CD4-positive, alpha-beta memory T cell (primary cell): ENCODE data around the gene TRAF3IP3. TPM values are rescaled to one million over a fixed set of nuclear protein-coding genes. Genes with fewer than 3 reads are reported as not detected.
A peak's percentile ranks its signal among the peaks of the same experiment; 100 is the strongest.
"Not testable (repeated sequence)": the region's sequence is repeated elsewhere in the genome, so short reads cannot be mapped to it uniquely, and the experiment has no call there.

Experiments
- CTCF ChIA-PET: fragments of 350-600 bp; sonication (Branson Sonifier 250); formaldehyde crosslinking; loops from one replicate; lab custom pipeline; 2021; ENCODE audit warnings: inconsistent platforms; ENCODE audit not compliant: partially characterized antibody; lab: Charles Lee
- POLR2A ChIA-PET: fragments of 350-600 bp; sonication (Branson Sonifier 250); formaldehyde crosslinking; loops from one replicate; lab custom pipeline; 2021; ENCODE audit not compliant: partially characterized antibody; lab: Charles Lee
- DNase-seq, 5 donors: peaks; one replicate each; pipeline versions ENCODE4 v3.0.0 to v3.0.0-alpha.2; 2020 to 2022; ENCODE audit warnings: mixed read lengths in 1 of 5
- H3K27ac ChIP-seq: one replicate; pipeline ENCODE4 v1.7.0; 2013; ENCODE audit warnings: low read depth, low read length
- H3K27me3 ChIP-seq: 2 replicates; pipeline ENCODE4 v1.7.0; 2013; ENCODE audit warnings: mild to moderate bottlenecking, low read length, moderate library complexity; ENCODE audit not compliant: insufficient read depth
- H3K36me3 ChIP-seq: 2 replicates; pipeline ENCODE4 v1.7.0; 2013; ENCODE audit warnings: mild to moderate bottlenecking, low read length, moderate library complexity; ENCODE audit not compliant: insufficient read depth
- H3K4me1 ChIP-seq: 2 replicates; pipeline ENCODE4 v1.7.0; 2013; ENCODE audit warnings: mild to moderate bottlenecking, low read length, moderate library complexity; ENCODE audit not compliant: insufficient read depth
- H3K4me3 ChIP-seq, 2 donors: one replicate each; pipeline ENCODE4 v1.7.0; 2013; ENCODE audit warnings: low read length in 2 of 2, mild to moderate bottlenecking in 1 of 2
- H3K9me3 ChIP-seq, 2 donors: one replicate each; pipeline ENCODE4 v1.7.0; 2013; ENCODE audit warnings: low read length in 2 of 2, control low read depth in 1 of 2; ENCODE audit not compliant: control insufficient read depth in 1 of 2
- H3K27ac Mint-ChIP-seq, 7 donors: one replicate each; pipeline ENCODE4 v1.8.0; 2020 to 2021; ENCODE audit warnings: mixed read lengths in 7 of 7, mild to moderate bottlenecking in 6 of 7, inconsistent platforms in 3 of 7, moderate library complexity in 3 of 7
- H3K27me3 Mint-ChIP-seq, 2 donors: one replicate each; pipeline ENCODE4 v1.8.0; 2020 to 2021; ENCODE audit warnings: mixed read lengths in 2 of 2
- H3K36me3 Mint-ChIP-seq, 2 donors: one replicate each; pipeline ENCODE4 v1.8.0; 2020 to 2021; ENCODE audit warnings: mixed read lengths in 2 of 2, inconsistent platforms in 1 of 2, mild to moderate bottlenecking in 1 of 2
- H3K4me1 Mint-ChIP-seq, 4 donors: one replicate each; pipeline ENCODE4 v1.8.0; 2020 to 2021; ENCODE audit warnings: mixed read lengths in 4 of 4, mild to moderate bottlenecking in 1 of 4
- H3K4me3 Mint-ChIP-seq, 8 donors: one replicate each; pipeline ENCODE4 v1.8.0; 2020 to 2021; ENCODE audit warnings: mixed read lengths in 8 of 8, mild to moderate bottlenecking in 7 of 8, moderate library complexity in 6 of 8, inconsistent platforms in 3 of 8
- H3K9me3 Mint-ChIP-seq, 8 donors: one replicate each; pipeline ENCODE4 v1.8.0; 2020 to 2021; ENCODE audit warnings: mixed read lengths in 8 of 8, mild to moderate bottlenecking in 5 of 8, inconsistent platforms in 3 of 8, moderate library complexity in 1 of 8
- intact Hi-C: fragments of 100-400 bp; cut with micrococcal nuclease; formaldehyde crosslinking; loops from one replicate; pipeline ENCODE4 v1.15.1; 2023
- polyA plus RNA-seq, 2 donors: library from polyadenylated mRNA; unstranded; fragments of 300-500 nt; fragmentation: Illumina TruSeq; gene quantifications; one replicate each; pipeline ENCODE4 v1.2.3, GENCODE V29; 2021
- total RNA-seq, 2 experiments: library from RNA; stranded (reverse); gene quantifications; one replicate each; pipeline ENCODE4 v1.2.3, GENCODE V29; 2021

TRAF3IP3 gene
- total and polyA plus RNA-seq, 4 experiments from 2014 or later: 435 to 574 (median 529) TPM

DNA sequence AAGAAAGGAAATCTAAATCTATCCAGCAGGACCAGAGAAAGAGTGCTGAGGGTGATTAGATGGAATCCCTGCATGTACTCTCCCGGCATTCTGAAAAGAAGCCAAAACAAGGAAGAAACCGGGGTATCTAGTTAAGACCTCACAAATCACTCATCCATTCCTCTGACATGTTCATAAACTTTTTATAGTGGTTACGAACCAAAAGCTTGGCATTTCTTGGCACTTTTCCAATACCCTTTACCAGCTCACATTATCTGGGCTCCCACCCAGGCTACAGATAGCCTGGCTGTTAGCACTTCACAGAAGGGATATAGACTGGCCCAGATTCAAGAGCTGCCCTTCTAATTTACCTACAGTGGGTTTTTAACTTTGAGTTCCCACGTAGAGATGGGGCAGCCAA lies 30.3 kb downstream of the TRAF3IP3 start:
- intact Hi-C loops: no loop called here
- Histone ChIP-seq H3K9me3 (no peaks in the 10 kb centered on the region), H3K27ac (no peak overlapping the region), H3K27me3 (no peaks in the 10 kb centered on the region), H3K36me3 (peaks cover 15% of the 10 kb centered on the region), H3K4me1 (peaks cover 21% of the 10 kb centered on the region), H3K4me3 (no peak overlapping the region)
- H3K4me3 Mint-ChIP-seq: no peak overlapping the region
- H3K36me3 Mint-ChIP-seq: peaks cover 13 to 25% of the 10 kb centered on the region in 2 donors
- POLR2A ChIA-PET: interaction anchor here (1.5 to 31.0 kb wide), 2 partner anchors 19 to 27 kb away, joined by 3 to 1778 read pairs; partner anchors contain the start of genes IRF6 and TRAF3IP3
- peaks cover 0 to 3% of the 10 kb centered on the region in 2 donors for H3K27me3 Mint-ChIP-seq
- peaks cover 15 to 31% (median 30%) of the 10 kb centered on the region in 4 donors for H3K4me1 Mint-ChIP-seq
- H3K27ac Mint-ChIP-seq: peak overlapping the region in 2 of 7 donors; percentile 36 to 97
- no peak for DNase-seq
- CTCF ChIA-PET: interaction anchor here (1.4 to 6.9 kb wide), 5 partner anchors 13 to 39 kb away, joined by 4 to 65 read pairs (median 13); partner anchors contain the start of genes IRF6 and UTP25
- H3K9me3 Mint-ChIP-seq: peaks cover 0 to 4% (median 0%) of the 10 kb centered on the region in 8 donors

DNA sequence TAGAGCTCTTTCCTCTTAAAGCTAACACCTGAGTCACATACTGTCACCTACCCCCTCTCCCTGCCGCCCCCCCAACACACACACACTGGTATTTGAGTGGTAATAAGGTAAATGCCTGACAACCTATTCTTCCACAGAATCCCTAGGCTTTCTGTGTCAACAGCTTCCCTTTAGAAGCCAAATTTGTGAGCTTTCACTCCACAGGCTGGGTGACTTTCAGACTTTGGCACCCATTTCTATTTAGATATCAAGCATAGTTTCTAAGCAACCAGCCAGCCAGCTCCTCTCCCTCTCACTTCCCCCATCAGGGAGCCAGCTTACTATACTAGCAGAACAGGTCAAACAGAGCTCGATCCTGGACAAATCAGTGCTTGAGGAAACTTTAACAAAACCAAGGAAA lies 31.7 kb downstream of the TRAF3IP3 start:
- DNase-seq: no peak
- Mint-ChIP-seq H3K9me3 (peaks cover 0 to 4% (median 0%) of the 10 kb centered on the region in 8 donors), H3K36me3 (peaks cover 6 to 12% of the 10 kb centered on the region in 2 donors), H3K27me3 (peaks cover 0 to 5% of the 10 kb centered on the region in 2 donors), H3K27ac (peak overlapping the region in 2 of 7 donors; percentile 35 to 57), H3K4me3 (no peak overlapping the region), H3K4me1 (peaks cover 15 to 27% (median 26%) of the 10 kb centered on the region in 4 donors)
- peaks cover 21% of the 10 kb centered on the region for H3K4me1 ChIP-seq
- ChIA-PET CTCF (interaction anchor here (0.8 to 6.9 kb wide), 8 partner anchors 10 to 39 kb away, joined by 3 to 65 read pairs (median 3); partner anchors contain the start of genes IRF6 and UTP25), POLR2A (interaction anchor here (1.2 to 31.0 kb wide), 2 partner anchors 18 to 29 kb away, joined by 3 to 1778 read pairs; partner anchors contain the start of genes IRF6 and TRAF3IP3)
- no peak overlapping the region for H3K4me3 ChIP-seq
- no peaks in the 10 kb centered on the region for H3K27me3 ChIP-seq
- no peaks in the 10 kb centered on the region for H3K9me3 ChIP-seq
- peaks cover 5% of the 10 kb centered on the region for H3K36me3 ChIP-seq
- no peak overlapping the region for H3K27ac ChIP-seq
- intact Hi-C loops: no loop called here

DNA sequence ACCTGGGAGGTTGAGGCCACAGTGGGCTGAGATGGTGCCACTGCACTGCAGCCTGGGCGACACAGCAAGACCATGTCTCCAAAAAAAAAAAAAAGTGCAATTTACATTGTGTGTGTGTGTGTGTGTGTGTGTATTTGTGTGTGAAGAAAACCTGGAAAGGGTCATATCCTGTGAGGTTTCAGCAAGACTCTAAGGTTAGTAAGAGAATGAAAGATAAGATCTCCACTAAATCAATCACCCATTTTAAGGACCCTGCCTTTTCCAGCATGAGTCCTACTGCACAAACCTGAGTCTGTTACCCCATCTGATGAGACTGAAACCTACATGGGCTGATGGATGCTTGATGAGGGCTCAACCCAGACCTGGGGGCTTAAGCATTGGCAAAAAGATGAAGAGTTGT lies 33.4 kb downstream of the TRAF3IP3 start:
- intact Hi-C loops: no loop called here
- H3K27ac Mint-ChIP-seq: no peak overlapping the region

DNA sequence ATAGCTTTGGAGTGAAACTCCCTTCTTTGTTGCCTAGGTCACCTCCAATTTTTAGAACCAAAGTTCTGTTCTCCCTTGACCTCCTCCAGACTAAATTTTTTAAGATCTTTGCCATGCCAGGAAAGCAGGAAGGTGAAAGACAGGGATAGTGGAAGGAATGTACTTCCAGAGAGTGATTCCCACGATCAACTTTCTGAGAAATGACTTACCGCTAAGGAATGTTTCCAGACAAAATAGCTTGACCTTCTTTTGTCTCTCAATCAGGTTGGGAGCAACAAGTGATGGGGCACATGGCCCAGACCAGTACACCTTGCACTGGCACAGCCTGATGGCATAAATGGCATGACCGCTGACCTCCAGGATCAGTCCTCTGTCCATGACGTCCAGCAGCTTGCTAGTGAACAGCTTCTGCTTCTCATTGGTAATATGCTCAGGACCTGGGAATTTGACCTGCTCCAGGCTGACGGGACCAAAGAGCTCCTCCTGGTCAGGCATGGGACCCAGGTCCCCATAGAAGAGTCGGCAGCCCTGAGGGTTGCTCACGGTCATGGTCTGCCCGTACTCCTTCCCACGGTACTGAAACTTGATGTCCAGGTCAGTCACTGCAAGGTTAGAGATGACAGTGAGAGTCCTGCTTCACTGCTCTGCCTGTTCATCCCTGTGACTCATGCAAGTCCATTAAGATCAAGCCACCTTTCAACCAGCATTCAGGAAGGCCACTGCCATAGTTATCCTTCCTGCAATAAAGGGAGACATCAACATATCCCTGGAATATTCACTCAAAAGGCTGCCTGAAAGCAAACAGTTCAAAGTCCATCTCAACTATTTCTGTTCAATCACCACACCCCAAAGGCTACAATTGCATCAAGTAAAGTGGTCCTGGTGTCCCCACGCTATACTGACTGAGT lies 34.7 kb downstream of the TRAF3IP3 start:
- intact Hi-C loops: no loop called here
- CTCF ChIA-PET: interaction anchor here (0.8 to 1.1 kb wide), 4 partner anchors 22 to 37 kb away, joined by 3 to 5 read pairs (median 4); partner anchors contain the start of gene UTP25
- POLR2A ChIA-PET: interaction anchor here (1.0 to 1.2 kb wide), 2 partner anchors 14 to 22 kb away, joined by 3 read pairs; no protein-coding TSS in a partner anchor
- Mint-ChIP-seq H3K9me3 (peaks cover 0 to 4% (median 0%) of the 10 kb centered on the region in 8 donors), H3K27me3 (peaks cover 1 to 18% of the 10 kb centered on the region in 2 donors), H3K27ac (no peak overlapping the region), H3K4me1 (no peaks in the 10 kb centered on the region), H3K4me3 (no peak overlapping the region), H3K36me3 (peaks cover 2 to 11% of the 10 kb centered on the region in 2 donors)
- no peaks in the 10 kb centered on the region for H3K9me3 ChIP-seq
- H3K4me3 ChIP-seq: no peak overlapping the region
- H3K27ac ChIP-seq: no peak overlapping the region
- no peaks in the 10 kb centered on the region for H3K27me3 ChIP-seq
- no peaks in the 10 kb centered on the region for H3K36me3 ChIP-seq
- H3K4me1 ChIP-seq: no peaks in the 10 kb centered on the region
- DNase-seq: no peak

More for the DNA sequence above, 33.4 kb downstream of the TRAF3IP3 start:
- ChIA-PET POLR2A (interaction anchor here (31.0 kb wide), 1 partner anchor 30 kb away, joined by 1778 read pairs; the partner anchor contains the start of gene TRAF3IP3), CTCF (interaction anchor here (6.9 kb wide), 1 partner anchor 36 kb away, joined by 65 read pairs; the partner anchor contains the start of gene UTP25)
- no peak for DNase-seq
- H3K27me3 ChIP-seq: no peaks in the 10 kb centered on the region
- Mint-ChIP-seq H3K36me3 (peaks cover 5% of the 10 kb centered on the region in 2 donors), H3K4me1 (peaks cover 7 to 13% (median 11%) of the 10 kb centered on the region in 4 donors), H3K9me3 (peaks cover 0 to 7% (median 0%) of the 10 kb centered on the region in 8 donors), H3K4me3 (no peak overlapping the region), H3K27me3 (peaks cover 4 to 11% of the 10 kb centered on the region in 2 donors)
- H3K9me3 ChIP-seq: no peaks in the 10 kb centered on the region
- H3K27ac ChIP-seq: no peak overlapping the region
- H3K36me3 ChIP-seq: no peaks in the 10 kb centered on the region
- peaks cover 9% of the 10 kb centered on the region for H3K4me1 ChIP-seq
- H3K4me3 ChIP-seq: no peak overlapping the region

DNA sequence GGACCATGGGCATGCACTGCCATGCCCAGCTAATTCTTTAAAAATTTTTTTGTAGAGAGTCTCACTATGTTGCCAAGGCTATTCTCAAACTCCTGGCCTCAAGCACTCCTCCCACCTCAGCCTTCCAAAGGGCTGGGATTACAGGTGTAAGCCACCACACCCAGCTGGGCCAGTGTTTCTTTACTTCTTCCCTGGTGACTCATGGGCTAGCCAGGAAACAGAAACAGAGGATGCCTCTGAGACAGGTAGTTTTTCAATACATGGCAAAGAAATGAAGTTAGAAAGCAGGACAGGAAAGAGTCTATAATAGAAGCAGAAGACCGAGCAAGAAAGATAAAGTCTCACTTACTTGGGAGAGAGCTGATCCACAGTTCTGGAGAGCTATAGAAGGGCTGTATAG lies 36.1 kb downstream of the TRAF3IP3 start:
- intact Hi-C loops: no loop called here
- Mint-ChIP-seq H3K27me3 (peaks cover 1 to 18% of the 10 kb centered on the region in 2 donors), H3K36me3 (peaks cover 2 to 11% of the 10 kb centered on the region in 2 donors), H3K9me3 (peaks cover 0 to 4% (median 0%) of the 10 kb centered on the region in 8 donors), H3K4me1 (no peaks in the 10 kb centered on the region), H3K4me3 (no peak overlapping the region), H3K27ac (no peak overlapping the region)
- ChIA-PET POLR2A (interaction anchor here (1.0 to 1.5 kb wide), 3 partner anchors 11 to 23 kb away, joined by 3 to 4 read pairs (median 3); no protein-coding TSS in a partner anchor), CTCF (interaction anchor here (0.8 to 1.9 kb wide), 4 partner anchors 31 to 36 kb away, joined by 4 to 7 read pairs (median 5); partner anchors contain the start of gene UTP25)
- Histone ChIP-seq H3K36me3 (no peaks in the 10 kb centered on the region), H3K27me3 (no peaks in the 10 kb centered on the region), H3K4me3 (no peak overlapping the region), H3K27ac (no peak overlapping the region), H3K9me3 (no peaks in the 10 kb centered on the region), H3K4me1 (no peaks in the 10 kb centered on the region)
- no peak for DNase-seq

DNA sequence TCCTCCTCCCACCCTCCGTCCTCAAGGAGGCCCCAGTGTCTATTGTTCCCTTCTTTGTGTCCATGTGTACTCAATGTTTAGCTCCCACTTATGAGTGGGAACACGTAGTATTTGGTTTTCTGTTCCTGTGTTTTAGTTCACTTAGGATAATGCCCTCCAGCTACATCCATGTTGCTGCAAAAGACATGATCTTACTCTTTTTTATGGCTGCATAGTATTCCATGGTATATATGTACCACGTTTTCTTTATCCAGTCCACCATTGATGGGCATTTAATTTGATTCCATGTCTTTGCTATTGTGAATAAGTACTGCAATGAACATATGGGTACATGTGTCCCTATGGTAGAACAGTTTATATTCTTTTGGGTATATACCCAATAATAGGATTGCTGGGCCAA lies 37.9 kb downstream of the TRAF3IP3 start:
- POLR2A ChIA-PET: interaction anchor here (1.5 kb wide), 1 partner anchor 12 kb away, joined by 4 read pairs; no protein-coding TSS in a partner anchor
- not testable (repeated sequence) for H3K27ac Mint-ChIP-seq

More for the DNA sequence above, 37.9 kb downstream of the TRAF3IP3 start:
- H3K36me3 ChIP-seq, H3K4me3 Mint-ChIP-seq, H3K9me3 Mint-ChIP-seq, H3K27ac ChIP-seq, H3K4me3 ChIP-seq, intact Hi-C loops, H3K4me1 Mint-ChIP-seq, H3K9me3 ChIP-seq, H3K4me1 ChIP-seq, H3K27me3 ChIP-seq, DNase-seq: not testable (repeated sequence)
- H3K36me3 Mint-ChIP-seq: peaks cover 2 to 11% of the 10 kb centered on the region in 2 donors
- peaks cover 1 to 23% of the 10 kb centered on the region in 2 donors for H3K27me3 Mint-ChIP-seq
- CTCF ChIA-PET: interaction anchor here (1.5 to 1.9 kb wide), 2 partner anchors 29 to 32 kb away, joined by 6 to 7 read pairs; no protein-coding TSS in a partner anchor
